HG02870 (cell line): ENCODE data around the gene TBC1D32.
A peak's percentile ranks its signal among the peaks of the same experiment; 100 is the strongest.
"Not testable (repeated sequence)": the region's sequence is repeated elsewhere in the genome, so short reads cannot be mapped to it uniquely, and the experiment has no call there.

ENCODE experiments used
- ATAC-seq: cut with Tn5 transposase; IDR thresholded peaks from one replicate; pipeline ENCODE4 v1.9.1; 2021; ENCODE audit warnings: mild to moderate bottlenecking, moderate library complexity; ENCODE audit not compliant: unreplicated experiment

The TBC1D32 gene, protein sequence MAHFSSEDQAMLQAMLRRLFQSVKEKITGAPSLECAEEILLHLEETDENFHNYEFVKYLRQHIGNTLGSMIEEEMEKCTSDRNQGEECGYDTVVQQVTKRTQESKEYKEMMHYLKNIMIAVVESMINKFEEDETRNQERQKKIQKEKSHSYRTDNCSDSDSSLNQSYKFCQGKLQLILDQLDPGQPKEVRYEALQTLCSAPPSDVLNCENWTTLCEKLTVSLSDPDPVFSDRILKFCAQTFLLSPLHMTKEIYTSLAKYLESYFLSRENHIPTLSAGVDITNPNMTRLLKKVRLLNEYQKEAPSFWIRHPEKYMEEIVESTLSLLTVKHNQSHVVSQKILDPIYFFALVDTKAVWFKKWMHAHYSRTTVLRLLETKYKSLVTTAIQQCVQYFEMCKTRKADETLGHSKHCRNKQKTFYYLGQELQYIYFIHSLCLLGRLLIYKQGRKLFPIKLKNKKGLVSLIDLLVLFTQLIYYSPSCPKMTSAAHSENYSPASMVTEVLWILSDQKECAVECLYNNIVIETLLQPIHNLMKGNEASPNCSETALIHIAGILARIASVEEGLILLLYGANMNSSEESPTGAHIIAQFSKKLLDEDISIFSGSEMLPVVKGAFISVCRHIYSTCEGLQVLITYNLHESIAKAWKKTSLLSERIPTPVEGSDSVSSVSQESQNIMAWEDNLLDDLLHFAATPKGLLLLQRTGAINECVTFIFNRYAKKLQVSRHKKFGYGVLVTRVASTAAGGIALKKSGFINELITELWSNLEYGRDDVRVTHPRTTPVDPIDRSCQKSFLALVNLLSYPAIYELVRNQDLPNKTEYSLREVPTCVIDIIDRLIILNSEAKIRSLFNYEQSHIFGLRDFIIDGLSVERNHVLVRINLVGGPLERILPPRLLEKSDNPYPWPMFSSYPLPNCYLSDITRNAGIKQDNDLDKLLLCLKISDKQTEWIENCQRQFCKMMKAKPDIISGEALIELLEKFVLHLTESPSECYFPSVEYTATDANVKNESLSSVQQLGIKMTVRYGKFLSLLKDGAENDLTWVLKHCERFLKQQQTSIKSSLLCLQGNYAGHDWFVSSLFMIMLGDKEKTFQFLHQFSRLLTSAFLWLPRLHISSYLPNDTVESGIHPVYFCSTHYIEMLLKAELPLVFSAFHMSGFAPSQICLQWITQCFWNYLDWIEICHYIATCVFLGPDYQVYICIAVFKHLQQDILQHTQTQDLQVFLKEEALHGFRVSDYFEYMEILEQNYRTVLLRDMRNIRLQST

DNA sequence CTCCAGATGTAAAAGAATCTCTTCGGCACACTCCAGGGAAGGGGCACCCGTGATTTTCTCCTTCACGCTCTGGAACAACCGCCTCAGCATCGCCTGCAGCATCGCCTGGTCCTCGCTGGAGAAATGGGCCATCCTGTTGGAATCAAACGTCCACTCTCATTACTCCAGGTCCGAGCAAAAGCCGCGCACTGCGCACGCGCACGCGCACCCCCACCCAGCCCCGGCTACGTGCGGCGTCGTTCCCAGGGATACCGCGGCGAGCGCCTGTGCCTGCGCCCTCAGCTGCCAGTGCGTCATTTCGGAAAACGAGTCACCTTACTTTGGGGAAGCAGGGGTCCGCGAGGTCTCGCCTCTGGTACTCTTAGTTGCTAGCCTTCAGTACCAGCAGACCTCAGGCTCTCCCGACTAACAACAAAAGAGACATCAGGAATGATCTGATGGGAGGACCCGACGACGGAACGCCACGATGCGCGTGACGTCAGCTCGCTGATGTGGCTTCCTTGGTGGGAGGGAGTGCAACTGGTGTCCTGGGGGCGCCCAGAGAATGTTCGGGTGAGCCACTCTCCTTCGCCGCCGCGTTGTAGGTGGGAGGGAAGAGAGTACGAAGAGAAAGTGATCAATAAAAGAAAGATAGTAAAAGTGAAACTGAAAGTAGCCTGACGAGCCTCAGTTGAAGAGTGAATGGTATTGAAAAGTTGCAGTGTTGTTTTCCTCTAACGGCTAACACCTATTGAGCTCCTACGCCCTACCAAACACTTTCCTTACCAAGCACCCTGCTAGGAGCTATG lies at the start of gene TBC1D32:
Gene TBC1D32 (minus strand): TSS at position 182 of the 788 bp plus-strand sequence. CDS start 50 bp downstream, at position 132.
- peak; percentile 89 for ATAC-seq

DNA sequence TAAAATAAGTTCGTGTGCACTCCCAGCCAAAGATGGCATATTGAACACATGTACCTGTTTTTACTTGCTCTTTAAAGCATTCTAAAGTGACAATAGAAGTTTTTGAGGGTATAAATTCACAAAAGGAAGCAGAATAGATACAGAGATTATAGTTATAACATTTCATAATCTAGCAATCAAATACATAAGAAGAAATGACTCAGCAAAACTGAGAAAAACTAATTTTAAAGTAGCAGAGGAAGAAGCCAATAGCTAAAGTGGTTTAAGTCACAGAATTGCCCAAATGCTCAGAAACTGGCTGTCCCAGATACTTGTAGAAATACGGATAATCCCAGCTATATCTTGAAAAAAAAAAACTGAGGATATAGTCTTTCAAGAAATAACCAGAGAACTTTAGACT lies 49.2 kb upstream of the TBC1D32 start:
- ATAC-seq: no peak

DNA sequence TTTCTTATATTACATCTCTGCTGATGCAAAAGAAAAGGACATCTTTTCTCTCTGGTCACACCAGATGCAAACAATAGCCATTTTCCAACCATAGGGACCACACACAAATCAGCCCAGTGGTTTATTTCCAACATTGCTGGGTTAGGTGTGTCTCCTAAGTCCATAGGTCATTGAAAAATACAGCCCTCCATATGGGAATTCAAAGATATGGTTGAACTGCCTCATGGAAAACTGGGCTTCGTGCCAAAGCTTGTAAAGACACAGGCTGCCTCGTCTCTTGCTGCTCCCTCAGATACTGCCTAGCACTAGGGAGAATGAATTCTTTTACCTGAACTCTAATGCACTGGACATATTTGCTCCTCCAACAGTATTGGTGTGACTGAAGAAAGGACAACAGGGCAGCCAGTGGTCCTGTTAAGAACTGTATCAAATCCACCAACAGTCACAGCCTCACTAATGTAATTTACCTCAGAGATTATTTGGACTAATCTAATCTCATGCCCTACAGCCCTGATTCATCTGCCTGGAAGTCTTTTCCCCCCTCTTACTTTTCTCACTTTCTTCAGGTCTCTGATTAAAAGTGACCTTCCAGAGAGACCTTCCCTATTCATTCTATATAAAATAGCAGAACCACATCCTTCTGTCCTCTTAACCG lies 48.3 kb upstream of the TBC1D32 start:
- no peak for ATAC-seq

DNA sequence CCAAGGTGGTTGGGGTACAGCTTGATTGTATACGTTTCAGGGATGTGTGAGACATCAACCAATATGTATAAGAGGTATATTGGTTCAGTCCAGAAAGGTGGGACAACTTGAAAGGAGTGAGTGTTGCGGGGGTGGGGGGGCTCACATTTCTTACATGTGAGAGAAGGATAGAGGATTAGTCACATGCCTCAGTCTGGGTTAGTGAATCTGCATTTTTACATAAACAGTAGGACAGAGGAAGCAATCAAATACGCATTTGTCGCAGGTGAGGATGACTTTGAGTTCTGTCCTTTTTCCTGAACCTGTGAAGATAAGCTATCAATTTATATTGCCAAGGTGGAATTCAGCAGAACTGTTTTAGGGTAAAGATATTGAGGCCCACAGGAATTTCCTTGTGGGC lies 42.1 kb upstream of the TBC1D32 start:
- no peak for ATAC-seq

DNA sequence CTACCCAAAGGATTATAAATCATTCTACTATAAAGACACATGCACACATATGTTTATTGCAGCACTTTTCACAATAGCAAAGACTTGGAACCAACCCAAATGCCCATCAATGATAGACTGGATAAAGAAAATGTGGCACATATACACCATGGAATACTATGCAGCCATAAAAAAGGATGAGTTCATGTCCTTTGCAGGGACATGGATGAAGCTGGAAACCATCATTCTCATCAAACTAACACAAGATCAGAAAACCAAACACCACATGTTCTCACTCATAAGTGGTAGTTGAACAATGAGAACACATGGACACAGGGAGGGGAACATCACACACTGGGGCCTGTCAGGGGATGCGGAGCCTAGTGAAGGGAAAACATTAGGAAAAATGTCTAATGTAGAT lies 39.9 kb upstream of the TBC1D32 start:
- ATAC-seq: not testable (repeated sequence)

DNA sequence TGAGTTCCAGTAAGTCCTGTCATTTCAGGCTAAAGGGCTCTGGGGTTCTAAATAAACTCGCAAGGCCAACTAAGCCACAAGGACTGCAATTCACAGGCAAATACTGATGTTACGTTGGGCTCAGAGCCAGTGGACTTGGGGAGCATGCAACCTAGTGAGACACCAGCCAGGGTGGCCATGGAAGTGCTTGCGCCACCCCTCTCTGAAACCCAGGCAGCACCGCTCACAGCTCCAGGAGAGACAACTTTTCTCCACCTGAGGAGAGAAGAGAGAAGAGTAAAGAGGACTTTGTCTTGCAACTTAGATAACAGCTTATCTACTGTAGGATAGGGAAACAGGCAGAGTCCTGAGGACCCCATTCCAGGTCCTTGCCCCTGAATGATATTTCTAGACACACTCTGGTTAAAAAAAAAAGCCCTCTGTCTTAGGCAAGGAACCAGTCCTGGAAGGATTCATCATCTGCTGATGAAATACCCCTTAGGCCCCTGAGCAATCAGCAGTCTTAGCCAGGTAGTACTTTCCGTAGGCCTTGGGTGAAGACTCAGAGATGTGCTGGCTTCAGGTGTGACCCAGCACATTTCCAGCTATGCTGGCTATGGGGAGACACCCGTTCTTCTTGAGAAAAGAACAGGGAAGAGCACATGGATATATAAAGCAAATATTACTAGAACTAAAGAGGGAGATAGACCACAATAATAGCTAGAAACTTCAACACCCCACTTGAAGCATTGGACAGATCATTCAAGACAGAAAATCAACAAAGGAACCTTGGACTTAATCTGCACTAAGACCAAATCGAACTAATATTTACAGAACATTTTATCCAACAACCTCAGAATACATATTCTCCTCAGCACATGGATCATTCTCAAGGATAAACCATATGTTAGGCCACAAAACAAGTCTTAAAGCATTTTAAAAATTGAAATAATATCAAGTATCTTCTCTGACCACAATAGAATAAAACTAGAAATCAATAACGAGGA lies 31.5 kb upstream of the TBC1D32 start:
- no peak for ATAC-seq

DNA sequence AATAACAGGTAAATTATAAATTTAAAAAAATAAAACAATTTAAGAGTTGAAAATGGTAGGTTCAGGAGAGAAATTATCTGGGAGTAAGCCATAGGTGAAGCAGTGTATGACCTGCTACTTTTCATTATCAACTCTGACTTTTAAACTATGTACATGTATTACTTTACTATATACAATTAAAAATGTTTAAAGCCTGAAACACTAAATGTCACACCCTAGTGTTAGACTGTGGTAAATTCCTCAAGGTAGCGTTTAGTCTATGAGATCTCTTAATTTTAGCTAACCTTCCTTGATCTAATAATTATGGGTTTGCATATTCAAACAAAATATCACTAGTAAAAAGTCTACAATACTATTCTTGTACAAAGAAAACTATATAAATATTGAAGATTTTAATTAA lies 22.3 kb upstream of the TBC1D32 start:
- no peak for ATAC-seq

DNA sequence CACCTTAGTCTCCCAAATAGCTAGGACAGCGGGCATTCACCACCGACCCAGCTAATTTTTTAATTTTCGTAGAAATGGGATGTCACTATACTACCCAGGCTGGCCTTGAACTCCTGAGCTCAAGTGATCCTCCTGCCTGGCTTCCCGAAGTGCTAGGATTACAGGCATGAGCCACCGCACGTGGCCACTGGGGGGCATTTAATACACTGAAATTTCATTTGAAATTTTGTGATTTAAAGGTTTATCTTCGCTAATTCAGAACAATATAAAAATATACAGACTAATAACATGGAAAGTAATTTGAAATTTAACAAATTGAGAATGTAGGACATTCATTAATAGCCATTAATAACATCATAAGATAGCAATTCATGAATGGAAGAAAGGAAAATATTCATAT lies 20.5 kb upstream of the TBC1D32 start:
- ATAC-seq: no peak

DNA sequence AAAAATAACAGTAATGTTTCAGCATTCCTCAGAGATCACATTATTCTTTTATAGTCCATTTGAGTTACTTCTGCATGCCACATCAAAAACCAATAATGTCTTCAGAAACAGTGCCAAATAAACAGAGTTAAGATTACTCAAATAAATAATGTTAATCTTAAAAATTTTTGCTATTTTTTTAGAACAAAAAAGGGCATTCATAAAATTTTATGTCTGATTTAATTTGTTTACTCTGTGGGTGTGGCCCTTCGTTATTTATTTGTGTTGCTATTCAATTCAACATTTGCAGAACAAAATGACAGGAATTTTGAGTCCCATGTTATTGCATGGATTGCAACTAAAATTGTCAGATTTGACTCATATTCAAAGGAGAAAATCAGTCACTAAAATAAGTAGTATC lies 18.7 kb upstream of the TBC1D32 start:
- ATAC-seq: no peak

DNA sequence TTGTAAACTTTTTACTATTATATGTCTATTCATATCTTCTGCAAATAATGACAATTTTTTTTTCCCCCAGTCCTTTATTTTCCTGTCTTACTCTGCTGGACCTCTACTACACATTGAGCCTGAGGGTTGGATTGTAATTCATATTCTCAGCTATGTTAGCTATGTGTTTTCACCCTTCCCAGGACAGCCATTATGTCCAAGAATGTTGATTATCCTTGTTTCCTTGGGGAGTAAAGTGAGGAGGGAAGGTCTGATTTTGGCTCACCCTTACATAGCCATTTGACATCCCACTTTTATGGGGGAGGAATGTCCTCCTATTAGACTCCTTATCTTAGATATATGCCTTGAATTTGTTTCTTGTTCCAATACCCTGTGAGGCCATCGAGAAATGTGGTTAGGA lies 17.6 kb upstream of the TBC1D32 start:
- ATAC-seq: no peak

DNA sequence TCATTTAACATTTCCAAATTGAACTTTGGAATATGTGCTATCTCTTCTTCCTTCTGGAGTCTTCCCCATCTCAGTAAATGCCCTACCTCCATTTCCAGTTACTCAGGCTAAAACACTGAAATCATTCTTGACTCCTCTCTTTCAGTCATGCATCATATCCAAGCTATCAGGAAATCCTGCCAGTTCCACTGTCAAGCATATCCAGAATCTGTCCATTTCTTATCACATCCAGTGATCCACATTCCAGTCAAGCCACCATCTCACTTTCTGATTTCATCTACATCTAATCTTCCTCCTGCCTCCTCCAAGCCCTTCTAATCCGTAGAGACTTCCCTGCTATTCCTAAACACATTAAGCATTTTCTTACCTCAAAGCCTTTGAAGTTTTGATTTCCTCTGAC lies 15.3 kb upstream of the TBC1D32 start:
- ATAC-seq: no peak

DNA sequence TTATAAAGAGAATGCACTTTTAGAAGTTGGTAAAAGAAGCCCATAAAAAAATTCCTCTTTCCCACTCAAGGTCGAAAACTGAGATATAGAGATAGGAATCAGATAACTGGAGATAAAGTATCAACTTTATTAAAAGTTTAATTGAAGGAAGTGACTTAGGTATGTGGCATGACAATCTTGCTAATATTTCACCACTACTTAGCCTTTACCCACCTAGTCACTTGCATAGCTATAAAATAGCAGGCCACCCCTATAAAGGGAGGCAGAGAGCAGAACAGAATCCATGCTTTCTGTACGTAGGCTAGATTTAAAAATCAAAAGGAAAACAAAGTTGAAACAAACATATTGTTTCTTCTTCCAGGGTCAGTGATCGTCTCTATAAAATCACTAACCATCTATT lies 13.2 kb upstream of the TBC1D32 start:
- no peak for ATAC-seq

DNA sequence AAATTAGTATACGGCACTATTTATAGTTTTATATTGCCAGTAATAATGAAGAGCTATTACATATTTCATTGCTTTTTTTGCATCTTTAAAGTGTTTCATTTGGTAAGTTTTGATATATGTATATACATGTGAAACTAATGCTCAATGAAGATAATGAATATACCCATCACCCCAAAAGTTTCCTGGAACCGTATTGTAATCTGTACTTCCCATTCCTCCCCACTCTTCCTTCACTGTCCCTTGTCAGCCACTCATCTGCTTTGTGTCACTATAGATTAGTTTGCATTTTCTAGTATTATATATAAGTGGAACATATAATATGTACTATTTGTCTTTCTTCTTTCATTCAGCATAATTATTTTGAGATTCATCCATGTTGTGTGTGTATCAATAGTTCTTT lies 10.3 kb upstream of the TBC1D32 start:
- ATAC-seq: no peak

DNA sequence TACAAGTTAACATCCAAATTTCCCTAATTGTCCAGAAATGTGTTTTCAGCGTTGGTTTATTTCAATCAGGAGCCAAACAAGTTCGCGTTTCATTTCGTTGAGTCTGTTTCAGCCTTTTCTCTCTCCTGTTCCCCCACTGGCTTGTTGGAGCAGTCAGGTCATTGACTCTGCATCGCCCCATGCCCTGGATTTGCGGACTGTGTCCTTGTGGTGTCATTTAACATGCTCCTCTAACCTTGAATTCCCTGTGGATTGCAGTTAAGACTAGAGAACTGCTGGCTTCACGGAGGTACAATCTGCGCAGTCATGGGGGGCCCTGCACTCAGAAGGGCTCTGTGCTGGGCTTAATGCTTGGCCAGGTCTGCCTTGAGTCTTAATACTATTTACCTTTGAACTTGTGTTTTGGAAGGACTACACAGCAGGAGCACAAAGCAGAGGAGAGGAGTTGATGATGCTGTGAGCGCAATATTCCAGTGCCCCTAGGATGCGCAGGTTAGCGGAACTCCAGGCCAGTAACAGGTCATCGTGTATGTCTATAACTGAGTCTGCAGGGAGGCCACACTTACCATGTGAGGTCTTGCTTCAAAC lies 5.5 kb upstream of the TBC1D32 start:
- no peak for ATAC-seq

DNA sequence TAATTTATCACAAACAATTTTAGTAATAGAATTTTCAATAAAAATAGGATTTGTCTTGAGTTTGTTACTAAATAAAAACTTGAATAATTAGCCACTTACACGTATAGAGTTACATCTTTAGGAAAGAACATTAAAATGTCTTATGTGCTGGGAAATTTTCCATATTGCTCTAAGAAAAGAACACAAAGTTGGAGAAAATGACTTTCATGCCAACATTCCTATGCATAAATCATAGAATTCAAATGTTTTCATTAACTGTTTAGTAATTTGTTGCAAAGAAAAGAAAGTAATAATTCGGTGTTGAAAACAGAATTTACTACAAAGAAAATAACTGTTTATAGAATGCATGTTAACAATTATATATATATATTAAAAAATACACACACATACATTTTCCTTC lies 4.7 kb upstream of the TBC1D32 start:
- no peak for ATAC-seq

DNA sequence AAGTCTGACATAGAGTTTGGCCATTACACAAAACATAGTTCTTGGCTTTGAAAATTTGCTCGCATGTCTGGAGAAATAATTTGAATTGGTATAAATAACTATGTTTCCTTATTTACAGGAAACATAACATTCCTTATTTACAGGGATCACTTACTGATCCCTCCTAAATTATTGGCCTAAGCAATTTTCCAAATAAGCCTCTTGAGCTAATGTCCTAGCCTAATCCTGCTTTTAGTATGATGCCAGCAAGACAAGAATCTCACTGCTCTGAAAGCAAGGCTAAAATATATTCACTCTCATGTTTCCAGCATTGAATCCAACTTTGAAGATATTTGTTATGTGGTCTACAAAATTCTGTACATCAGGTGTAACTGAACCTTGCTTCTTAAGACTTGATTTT lies 4.1 kb upstream of the TBC1D32 start:
- no peak for ATAC-seq

DNA sequence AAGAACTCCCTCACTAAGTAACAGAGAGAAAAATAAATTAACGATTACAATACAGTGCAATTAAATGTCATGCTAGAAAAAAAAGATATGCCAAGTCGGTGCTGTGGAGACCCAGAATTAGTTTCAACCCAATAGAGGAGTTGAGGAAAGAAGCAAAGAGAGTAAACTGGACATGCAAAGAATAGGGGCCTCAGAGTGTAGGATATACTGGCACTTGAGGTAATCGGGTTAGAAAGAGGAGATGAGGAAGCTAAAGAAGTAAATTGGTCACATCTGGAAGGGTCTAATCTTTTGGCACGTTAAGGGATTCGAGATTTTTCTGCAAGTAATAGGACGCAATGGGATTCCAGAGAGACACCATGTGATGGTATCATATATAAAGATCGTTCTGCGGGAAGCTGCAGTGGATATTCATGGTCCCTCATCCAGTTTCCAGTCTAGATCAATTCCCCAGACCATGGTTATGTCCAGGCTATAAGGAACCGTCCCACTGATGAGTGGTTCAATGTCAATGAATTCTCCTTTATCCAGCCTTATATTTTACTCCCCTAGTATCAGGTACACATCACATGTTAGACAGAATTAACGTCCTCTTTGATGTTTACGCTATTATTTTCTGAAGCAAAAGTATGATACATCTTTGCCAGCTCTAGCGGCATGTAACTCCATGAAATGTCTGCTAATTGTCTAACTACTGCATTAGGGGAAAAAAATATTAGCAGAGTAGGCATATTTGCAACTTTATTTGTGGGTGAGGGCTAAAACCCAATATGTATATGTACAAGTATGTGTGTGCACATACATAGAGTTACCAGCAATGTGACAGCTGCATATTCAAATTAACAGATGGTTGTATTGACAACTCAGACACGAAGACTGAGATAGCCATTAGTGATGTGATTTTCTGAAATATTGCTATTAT lies 1.1 kb upstream of the TBC1D32 start:
- no peak for ATAC-seq
